AG10803 (cell line): ENCODE data around the gene TOMM7.

ENCODE experiments used
- DNase-seq: peaks from one replicate; pipeline ENCODE4 v3.0.0; 2010; ENCODE audit warnings: low read depth
- H3K4me3 ChIP-seq: 2 replicates; pipeline ENCODE4 v1.5.1; 2011; ENCODE audit warnings: mild to moderate bottlenecking, low read length, control low read depth
- TF ChIP-seq, protein P1 (sequence below): conservative IDR thresholded peaks from 2 replicates; pipeline ENCODE4 v1.5.1; 2011; ENCODE audit warnings: mild to moderate bottlenecking, low read length, control low read depth, inconsistent platforms

The TOMM7 gene

DNA sequence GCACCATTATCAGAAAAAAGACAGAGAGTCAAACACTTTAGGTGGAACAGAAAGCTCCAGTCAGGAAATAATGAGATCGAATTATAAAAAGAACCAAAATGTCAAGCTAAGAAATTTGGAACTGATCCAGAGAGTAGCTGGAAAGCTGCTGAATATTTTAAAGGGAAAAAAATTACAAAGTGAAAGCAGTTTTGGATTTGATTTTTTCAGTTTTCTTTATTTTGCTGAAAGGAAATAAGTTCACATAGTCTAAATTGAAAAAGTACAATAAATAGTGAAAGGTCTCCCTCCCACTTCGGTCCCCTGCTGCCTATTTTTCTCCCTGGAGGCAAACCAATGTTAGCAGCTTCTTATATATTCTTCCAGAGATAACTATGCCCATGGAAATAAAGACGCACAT lies 11.3 kb upstream of the TOMM7 start:
- TF ChIP-seq, protein P1, sequence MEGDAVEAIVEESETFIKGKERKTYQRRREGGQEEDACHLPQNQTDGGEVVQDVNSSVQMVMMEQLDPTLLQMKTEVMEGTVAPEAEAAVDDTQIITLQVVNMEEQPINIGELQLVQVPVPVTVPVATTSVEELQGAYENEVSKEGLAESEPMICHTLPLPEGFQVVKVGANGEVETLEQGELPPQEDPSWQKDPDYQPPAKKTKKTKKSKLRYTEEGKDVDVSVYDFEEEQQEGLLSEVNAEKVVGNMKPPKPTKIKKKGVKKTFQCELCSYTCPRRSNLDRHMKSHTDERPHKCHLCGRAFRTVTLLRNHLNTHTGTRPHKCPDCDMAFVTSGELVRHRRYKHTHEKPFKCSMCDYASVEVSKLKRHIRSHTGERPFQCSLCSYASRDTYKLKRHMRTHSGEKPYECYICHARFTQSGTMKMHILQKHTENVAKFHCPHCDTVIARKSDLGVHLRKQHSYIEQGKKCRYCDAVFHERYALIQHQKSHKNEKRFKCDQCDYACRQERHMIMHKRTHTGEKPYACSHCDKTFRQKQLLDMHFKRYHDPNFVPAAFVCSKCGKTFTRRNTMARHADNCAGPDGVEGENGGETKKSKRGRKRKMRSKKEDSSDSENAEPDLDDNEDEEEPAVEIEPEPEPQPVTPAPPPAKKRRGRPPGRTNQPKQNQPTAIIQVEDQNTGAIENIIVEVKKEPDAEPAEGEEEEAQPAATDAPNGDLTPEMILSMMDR = no peak
- no peak overlapping the region for H3K4me3 ChIP-seq
- DNase-seq = no peak

DNA sequence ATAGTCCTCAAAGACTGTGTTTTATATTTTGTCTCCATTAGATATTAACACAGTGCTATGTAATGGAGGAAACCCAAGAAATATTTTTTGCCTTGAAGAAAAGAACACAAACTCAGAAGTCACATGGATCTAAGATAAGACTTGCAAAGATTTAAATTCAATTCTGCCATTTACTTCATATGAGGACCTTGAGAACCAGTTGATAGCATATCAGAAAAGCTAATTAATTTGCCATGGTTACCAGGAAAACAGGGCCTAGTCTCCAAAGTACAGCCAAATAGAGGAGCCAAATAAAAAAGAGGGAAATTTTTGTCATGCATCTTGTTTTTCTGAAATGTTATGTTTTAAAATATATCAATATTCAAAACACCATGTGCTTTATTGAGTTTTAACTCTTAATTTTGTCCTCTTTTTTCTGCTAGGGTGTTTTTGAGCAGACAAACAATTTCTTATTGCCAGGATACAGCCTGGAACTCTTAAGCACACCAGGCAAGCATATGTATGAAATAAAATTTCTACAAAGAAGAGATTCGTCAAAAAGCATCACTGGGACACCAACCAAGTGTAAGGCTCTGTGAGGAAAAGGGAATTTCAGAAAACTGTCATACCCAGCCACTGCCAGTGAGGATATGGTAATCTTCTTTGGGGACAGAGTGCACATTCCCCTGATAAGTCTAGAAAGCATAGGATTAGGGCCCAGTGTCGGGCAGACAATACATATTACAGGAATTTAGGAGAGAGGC lies 10.6 kb upstream of the TOMM7 start:
- TF ChIP-seq, protein P1 = no peak
- no peak for DNase-seq
- H3K4me3 ChIP-seq = no peak overlapping the region

DNA sequence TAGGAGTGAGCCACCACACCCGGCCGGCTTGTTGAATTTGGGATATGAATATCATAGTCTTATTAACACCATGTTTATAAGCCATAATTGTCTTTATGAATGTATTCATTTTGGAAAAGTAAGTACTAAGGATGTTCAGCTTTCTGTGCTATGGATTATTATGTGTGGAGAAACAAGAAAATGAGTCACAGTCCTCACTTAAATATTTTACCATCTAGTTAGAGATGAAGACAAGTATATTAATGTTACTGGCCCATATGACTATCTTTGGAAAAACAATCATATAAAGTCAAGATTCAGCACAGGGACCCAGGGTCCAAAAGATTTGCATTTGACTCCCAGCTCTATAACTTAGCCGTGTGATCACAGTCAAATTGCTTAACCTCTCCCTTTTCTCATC lies 9.8 kb upstream of the TOMM7 start:
- H3K4me3 ChIP-seq = no peak overlapping the region
- DNase-seq = no peak
- TF ChIP-seq, protein P1 = no peak

DNA sequence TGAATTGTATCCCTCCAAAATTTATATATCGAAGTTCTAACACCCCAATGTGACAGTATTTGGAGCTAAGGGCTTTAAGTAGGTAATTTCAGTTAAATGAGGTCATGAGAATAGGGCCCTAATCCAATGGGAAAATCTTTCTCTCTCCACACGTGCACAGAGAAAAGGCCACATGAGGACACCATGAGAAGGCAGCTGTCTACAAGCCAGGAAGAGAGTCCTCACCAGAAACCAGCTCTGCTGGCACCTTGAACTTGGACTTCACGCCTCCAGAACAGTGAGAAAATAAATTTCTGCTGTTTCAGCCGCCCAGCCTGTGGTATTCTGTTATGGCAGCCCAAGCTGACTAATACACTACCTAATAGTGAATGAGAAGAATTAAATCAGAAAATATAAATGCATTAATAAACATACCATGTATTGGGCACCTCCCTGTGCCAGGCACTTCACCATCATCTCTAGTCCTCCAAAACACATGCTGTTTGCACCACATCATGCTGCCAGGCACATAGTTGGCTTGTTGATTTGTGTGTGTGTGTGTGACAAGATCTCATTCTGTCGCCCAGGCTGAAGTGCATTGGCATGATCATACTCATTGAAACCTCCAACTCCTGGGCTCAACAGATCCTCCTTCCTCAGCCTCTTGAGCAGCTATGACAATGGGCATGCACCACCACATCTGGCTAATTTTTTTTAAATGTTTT lies 9.1 kb upstream of the TOMM7 start:
- TF ChIP-seq, protein P1 = no peak
- peak; percentile 8 for DNase-seq
- no peak overlapping the region for H3K4me3 ChIP-seq

DNA sequence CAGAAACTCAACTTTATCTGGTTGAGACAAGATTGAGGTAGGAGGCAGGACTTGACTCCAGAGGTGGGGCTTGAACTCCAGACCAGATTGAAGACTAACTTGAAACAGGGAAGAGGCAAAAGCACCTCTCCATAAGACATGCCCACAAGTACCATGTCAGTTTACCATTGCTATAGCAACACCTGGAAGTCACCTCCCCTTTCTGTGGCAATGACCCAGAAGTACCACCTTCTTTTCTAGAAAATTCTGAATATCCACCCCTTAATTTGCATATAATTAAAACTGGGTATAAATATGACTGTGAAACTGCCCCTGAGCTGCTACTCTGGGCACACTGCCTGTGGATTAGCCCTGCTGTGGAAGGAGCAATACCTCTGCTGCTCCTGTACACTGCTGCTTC lies 4.9 kb upstream of the TOMM7 start:
- no peak for DNase-seq
- no peak overlapping the region for H3K4me3 ChIP-seq
- TF ChIP-seq, protein P1 = no peak

DNA sequence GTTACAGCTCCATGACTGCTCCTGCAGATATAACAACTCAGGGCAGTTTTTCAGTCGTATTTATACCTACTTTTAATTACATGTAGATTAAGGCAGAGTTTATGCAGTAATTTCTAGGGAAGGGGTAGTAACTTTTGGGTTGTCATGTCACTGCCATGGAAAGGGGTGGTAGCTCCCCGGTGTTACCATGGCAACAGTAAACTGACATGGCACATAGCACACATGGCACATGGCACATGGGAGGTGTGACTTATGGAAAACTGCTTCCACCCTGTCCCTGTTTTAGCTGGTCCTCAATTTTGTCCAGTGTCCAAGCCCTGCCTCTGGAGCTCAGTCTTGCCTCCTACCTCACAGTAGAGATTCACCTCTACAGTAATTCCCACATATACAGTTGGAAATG lies 3.9 kb upstream of the TOMM7 start:
- DNase-seq = no peak
- no peak overlapping the region for H3K4me3 ChIP-seq
- TF ChIP-seq, protein P1 = no peak

DNA sequence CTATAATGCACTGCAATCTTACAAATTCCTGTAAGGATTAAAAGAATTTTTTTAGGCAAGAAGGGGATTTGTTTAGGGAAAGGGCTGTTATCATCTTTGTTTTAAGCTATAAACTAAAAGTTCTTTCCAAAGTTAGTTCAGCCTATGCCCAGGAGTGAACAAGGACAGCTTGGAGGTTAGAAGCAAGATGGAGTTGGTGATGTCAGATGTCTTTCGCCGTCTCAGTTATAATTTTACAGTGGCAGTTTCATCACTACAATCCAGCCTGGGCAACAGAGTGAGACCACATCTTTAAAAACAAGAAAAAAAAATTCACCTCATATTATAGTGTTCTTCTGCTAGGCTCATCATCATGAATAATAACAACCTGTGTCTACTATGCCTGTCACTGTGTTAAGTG lies 2.1 kb upstream of the TOMM7 start:
- TF ChIP-seq, protein P1 = no peak
- no peak overlapping the region for H3K4me3 ChIP-seq
- DNase-seq = no peak
